IPS-NIHi7 (cell line): Measurements from ENCODE around the gene MADD.
"Not testable (repeated sequence)": the region's sequence is repeated elsewhere in the genome, so short reads cannot be mapped to it uniquely, and the experiment has no call there.

Experiments
- DNase-seq: peaks from one replicate; pipeline ENCODE4 v3.0.0; 2012; ENCODE audit warnings: mixed read lengths; ENCODE audit errors: extremely low spot score

MADD gene

DNA sequence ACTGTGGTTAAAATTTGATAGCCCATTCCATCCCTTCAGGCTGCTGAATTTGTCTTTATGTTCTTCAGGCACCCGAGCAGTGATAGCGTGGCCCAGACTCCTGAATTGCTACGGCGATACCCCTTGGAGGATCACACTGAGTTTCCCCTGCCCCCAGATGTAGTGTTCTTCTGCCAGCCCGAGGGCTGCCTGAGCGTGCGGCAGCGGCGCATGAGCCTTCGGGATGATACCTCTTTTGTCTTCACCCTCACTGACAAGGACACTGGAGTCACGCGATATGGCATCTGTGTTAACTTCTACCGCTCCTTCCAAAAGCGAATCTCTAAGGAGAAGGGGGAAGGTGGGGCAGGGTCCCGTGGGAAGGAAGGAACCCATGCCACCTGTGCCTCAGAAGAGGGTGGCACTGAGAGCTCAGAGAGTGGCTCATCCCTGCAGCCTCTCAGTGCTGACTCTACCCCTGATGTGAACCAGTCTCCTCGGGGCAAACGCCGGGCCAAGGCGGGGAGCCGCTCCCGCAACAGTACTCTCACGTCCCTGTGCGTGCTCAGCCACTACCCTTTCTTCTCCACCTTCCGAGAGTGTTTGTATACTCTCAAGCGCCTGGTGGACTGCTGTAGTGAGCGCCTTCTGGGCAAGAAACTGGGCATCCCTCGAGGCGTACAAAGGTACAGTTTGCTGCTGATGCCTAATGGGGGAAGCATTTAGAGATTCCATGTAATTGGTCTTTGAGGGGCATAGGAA lies 4.7 kb downstream of the MADD start:
- DNase-seq: no peak

DNA sequence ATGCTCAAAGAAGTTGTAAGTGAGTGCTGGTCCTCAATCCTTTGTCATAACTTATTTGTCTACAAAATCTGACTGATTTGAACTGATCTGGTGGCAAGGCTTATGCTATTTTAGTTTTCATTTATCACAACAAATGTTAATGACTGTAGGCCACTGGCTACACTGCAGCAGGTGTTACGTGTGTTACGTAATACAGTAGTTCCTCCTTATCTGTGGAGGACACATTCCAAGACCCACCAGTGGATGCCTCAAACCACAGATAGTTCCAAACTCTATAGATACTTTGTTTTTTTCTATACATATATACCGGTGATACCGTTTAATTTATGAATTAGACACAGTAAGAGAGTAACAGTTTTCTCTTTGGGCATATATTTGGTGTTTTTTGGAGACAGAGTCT lies 7.0 kb downstream of the MADD start:
- DNase-seq: no peak

DNA sequence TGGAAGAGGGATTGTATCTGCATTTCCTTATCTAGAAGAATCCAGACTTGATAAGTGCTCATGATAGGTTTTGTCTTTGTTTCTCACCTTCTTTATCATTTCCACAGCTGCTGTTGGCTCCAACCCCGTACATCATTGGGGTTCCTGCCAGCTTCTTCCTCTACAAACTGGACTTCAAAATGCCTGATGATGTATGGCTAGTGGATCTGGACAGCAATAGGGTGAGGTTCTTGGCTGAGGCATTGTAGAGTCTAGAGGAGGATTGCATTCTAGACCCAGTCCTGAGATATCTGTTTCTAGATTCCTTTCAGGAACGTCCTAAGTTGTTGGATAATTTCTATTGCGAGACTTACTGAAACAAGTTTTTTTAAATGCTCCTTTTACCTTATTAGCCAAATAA lies 8.1 kb downstream of the MADD start:
- no peak for DNase-seq

DNA sequence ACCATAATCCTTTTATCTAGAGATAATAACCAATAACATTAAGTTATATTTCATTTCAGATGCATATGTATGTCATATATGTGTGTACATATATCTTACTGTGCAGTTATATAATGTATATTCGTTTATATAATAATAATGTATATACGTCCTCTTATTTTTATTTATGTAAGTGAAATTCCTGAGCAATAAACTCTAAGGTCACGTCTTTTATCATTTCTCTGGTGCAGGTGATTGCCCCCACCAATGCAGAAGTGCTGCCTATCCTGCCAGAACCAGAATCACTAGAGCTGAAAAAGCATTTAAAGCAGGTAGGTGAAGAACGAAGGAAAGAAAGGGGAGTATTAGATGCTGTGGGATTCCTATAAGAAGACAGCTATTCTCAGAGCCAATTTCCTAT lies 8.8 kb downstream of the MADD start:
- DNase-seq: no peak

DNA sequence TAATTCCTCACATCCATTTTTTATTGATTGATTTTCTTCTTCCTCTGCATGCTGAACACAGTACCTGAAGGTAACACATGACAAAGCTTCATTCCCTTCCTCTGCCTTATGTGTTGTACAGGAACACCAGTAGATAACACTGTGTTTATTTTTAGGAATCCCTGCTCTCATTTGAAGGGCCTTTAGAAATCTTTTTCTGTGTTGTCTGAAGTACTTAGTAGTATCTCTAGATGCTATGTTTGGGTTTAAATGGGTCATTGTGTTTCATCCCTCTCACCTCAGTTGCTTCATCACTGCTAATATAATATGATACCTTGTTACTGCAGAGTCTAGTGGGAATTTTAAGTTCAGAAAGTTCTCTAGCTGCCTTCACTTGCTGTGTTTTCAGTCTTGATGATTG lies 10.2 kb downstream of the MADD start:
- no peak for DNase-seq

DNA sequence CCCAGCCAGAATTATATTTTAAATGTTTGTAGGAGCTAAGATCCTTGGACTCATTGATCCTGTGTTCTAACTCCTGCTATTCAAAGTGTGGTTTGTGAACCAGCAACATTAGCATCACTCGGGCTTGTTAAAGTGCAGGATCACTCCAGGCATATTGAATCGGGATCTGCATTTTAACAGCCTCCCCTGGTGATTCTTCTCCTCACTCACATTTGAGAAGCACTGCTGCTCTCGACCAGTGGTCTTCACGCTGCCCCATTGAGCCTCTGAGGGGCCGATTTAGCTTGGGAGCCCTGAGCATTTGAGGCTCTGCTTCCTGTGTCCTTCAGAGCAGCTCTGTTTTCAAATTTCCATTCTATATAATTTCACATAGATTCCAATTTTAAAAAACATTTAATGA lies 10.9 kb downstream of the MADD start:
- no peak for DNase-seq

DNA sequence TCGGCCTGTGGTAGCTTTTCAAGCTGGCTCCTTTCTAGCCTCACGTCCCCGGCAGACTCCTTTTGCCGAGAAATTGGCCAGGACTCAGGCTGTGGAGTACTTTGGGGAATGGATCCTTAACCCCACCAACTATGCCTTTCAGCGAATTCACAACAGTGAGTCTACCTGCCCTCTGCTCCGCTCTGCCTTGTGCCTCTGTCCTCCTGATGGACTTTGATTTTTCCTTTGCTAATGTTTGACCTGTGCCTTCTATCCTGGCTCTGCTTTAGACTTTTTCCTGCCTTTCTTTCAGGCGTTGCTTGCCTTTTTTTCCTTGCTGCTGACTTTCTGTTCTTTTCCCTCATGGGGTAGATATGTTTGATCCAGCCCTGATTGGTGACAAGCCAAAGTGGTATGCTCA lies 12.5 kb downstream of the MADD start:
- DNase-seq: no peak

DNA sequence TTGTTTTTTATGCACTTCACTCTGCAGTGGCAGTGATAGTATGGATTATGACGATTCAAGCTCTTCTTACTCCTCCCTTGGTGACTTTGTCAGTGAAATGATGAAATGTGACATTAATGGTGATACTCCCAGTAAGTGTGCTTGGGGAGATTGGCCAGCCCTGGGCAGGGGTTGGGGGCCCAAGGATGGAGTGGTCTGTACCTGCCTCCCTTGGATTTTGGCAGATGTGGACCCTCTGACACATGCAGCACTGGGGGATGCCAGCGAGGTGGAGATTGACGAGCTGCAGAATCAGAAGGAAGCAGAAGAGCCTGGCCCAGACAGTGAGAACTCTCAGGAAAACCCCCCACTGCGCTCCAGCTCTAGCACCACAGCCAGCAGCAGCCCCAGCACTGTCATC lies 14.2 kb downstream of the MADD start:
- DNase-seq: no peak

DNA sequence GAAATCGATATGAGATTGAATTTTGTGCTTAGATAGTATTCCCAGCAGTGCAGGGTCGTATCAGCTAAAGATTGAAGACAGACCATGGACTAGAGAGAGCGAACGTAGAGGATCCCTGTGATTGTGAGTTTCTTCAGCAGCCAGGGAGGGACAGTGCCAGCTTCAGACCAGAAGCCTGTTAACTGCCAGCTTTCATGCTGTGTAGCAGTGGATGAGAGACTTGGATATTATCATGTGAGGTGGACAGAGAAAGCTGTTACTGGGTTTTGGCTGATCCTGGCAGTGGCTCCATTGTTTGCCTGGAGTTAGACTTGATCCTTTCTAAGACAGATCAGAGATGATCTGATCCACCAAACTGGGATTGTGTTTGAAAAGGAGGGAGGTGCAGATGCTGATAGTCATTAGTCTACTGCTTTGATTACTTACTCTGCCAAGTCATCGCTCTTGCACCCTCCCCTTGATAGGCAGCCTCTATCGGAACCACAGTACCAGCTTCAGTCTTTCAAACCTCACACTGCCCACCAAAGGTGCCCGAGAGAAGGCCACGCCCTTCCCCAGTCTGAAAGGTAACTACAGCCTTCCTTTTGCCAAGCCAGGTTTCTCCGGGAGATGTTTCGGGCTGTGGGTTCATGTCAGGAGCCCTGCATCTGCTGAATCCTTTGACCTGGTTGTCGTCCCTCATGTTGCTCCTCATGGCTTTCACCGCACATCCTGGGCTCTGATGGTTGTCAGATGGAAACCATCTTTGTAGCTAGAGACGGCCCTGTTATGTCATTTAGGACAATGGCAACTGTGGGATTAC lies 16.2 kb downstream of the MADD start:
- DNase-seq: no peak

DNA sequence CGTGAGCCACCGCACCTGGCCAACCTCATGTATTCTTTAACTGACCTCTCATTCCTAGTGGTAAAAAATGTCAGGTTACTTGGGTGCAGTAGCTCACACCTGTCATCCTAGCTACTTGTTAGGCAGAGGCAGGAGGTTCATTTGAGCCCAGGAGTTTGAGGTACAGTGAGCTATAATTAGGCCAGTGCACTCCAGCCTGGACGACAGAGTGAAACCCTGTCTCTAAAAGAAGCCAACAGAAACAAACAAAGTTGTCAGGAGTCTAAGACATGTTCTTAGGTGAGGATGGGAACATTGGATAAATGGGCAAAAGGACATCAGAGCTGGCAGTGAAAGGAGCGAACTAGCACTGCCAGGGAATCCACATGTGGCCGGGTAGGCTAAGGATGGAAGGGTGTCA lies 18.1 kb downstream of the MADD start:
- no peak for DNase-seq

DNA sequence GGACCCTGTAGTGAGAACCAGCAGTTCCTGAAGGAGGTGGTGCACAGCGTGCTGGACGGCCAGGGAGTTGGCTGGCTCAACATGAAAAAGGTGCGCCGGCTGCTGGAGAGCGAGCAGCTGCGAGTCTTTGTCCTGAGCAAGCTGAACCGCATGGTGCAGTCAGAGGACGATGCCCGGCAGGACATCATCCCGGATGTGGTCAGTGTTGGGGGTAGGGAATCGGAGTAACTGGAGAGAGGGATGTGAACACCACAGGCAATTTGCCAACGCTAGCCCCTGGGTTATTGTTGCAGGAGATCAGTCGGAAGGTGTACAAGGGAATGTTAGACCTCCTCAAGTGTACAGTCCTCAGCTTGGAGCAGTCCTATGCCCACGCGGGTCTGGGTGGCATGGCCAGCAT lies 19.9 kb downstream of the MADD start:
- no peak for DNase-seq

DNA sequence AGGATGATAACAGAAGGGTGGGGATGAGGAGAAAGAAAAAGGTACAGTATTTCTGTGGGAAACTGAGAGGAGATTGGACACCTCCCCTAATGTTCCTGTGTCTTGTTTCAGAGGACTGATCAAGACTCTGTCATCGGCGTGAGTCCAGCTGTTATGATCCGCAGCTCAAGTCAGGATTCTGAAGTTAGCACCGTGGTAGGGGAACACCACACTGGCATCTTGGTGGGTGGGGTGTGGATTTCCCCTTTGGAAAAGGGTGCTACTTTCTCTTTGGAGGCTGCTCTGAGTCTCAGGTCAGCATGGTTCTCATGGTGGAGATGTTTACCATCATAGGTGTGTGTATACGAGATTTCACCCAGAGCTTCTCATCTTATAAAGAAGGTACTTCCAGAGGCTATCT lies 25.5 kb downstream of the MADD start:
- no peak for DNase-seq

DNA sequence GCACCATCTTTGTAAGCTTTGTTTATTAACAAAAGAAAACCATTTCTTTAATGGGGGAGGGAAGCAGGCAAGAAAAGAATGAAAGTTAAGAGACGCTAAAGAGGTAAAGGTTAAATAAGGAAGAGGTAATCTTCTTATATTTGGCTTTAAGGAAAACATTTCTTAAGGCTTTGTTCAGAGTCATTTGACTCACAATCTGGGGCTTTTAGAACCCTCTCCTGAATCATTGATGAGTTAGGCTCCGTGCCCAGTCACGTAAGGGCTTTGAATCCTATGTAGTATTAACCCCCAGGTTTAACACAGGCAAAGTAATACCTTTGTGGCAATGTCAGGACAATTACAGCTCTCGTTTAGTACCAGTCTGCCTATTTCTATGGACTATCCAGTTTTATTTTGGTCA lies 26.1 kb downstream of the MADD start:
- no peak for DNase-seq

DNA sequence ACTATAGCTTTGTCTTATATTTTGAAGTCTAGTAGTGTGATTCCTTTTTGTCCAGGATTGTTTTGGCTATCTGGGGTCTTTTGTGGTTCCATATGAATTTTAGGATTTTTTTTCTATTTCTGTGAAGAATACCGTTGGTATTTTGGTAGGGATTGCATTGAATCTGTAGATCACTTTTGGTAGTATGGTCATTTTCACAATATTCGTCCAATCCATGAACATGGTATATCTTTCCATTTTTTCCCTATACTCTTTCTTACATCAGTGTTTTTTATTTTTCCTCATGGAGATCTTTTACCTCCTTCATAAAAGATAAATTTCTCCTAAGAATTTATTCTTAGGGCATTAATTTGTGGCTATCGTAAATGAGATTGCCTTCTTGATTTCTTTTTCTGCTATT lies 29.1 kb downstream of the MADD start:
- no peak for DNase-seq

DNA sequence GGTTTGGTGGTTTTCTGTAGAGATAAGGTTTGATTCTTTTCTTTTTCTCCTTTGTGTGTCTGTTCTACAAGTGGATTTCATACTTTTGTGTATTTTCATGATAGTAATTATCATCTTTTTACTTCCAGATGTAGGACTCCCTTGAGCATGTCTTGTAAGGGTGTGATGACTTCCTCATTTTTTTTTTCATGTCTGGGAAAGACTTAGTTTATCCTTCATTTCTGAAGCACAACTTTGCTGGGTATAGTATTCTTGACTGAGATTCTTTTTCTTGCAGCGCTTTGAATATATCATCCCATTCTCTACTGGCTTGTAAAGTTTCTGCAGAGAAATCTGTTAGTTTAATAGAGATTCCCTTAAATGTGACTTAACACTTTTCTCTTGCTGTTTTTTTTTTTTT lies 32.9 kb downstream of the MADD start:
- no peak for DNase-seq

DNA sequence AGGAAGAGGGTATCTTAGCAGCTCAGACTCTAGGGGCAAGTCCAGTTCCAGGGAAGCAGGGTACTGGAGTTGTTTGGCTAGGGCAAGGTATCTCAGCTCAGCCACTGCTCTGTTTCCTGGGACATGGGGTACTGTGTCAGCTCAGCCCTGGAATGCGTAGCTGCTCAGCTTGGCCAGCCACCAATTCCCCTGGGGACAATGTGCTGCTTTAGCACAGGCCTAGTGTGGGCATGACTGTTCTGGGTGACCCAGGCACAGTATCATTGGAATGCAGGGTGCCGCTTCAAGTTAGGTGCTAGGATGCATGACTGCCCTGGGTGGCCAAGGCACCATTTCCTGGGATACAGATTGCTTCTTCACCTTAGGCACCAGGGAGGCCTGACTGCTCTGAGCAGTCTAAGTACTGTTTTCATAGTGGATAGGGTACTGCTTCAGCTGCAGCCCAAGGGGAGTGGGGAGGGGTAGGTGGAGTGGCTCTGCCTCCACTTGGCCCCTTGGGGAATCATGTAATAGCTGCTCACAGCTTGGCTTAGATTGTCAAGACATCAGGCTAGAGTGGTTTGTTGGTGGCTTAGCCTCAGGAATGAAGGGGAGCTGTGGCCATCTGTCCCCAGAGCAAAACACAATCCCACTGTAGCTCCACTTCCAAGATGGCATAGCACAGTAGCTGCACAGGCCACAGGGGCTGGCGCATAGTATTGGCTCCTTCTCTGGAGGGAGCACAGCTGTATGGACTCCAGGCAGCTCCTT lies 36.0 kb downstream of the MADD start:
- DNase-seq: no peak

DNA sequence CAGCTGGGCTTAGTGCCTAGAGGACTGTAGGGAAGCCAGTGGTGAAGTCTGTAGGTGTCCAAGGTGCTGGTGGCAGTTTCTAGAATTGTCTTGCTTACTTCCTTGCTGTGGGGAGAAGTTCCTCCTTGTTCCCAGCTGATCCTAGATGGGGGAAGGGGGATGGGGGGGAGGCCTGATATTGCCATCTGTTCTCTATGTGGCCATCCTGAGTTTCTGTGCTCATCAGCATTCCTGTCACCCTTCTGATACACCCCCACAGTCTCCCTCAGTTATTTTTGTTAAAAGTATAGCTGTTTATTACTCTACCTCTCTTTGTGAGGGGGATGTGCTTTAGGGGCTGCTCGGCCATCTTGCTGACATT lies 36.5 kb downstream of the MADD start:
- DNase-seq: no peak

DNA sequence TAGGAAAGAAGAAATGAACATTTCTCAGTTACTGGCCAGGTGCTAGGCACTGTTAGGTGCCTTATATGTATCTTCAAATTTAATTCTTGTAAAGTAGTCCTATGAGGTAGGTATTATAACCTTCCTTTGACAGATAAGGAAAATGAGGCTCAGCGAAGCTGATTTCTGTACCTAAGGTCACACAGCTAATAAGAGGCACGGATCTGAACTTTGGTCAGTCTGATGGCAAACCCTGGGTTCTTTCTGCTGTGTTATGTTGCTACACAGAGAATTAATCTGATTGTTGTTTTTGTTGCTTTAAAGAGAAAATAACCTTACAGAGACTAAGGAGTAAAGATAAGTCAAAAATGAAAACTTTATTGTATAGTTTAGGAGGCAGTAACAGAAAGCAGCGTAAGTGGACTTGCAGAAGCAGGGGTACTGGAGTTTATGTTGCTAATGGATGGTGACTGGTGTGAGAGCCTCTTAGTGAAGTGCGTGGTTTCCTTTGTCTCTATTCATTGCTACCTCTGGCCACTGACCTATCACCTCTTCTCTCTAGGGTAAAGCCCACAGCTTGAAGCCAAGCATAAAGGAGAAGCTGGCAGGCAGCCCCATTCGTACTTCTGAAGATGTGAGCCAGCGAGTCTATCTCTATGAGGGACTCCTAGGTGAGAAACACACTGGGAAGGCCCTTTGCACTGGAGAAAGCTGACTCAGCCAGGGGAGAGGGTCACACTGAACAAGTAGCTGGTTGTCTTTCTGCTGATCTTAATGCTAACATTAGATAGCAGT lies 38.3 kb downstream of the MADD start:
- no peak for DNase-seq

DNA sequence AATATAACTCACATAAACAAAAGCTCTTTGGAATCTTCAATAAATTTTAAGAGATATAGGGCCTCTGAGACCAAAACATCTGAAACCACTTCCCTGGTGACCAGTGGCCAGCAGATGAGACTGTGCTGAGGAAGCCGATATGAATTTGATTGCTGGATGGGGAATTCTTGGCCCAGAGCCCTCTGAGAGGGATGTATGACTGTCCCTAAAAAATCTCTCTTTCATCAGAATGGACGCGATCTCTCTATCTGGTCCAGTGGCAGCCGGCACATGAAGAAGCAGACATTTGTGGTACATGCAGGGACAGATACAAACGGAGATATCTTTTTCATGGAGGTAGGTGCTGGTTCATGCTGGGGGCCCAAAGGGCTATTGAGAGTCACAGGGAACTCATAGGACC lies 45.1 kb downstream of the MADD start:
- no peak for DNase-seq

DNA sequence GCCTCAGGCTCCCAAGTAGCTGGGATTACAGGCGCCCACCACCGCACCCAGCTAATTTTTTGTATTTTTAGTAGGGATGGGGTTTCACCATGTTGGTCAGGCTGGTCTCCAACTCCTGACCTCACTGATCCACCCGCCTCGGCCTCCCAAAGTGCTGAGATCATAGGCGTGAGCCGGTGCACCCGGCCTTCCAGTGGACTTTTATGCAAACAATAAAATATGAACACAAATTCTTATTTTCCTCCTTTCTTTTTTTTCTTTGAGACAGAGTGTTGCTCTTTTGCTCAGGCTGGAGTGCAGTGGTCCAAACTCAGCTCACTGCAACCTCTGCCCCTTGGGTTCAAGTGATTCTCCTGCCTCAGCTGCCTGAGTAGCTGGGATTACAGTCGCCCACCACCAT lies 46.6 kb downstream of the MADD start:
- not testable (repeated sequence) for DNase-seq

DNA sequence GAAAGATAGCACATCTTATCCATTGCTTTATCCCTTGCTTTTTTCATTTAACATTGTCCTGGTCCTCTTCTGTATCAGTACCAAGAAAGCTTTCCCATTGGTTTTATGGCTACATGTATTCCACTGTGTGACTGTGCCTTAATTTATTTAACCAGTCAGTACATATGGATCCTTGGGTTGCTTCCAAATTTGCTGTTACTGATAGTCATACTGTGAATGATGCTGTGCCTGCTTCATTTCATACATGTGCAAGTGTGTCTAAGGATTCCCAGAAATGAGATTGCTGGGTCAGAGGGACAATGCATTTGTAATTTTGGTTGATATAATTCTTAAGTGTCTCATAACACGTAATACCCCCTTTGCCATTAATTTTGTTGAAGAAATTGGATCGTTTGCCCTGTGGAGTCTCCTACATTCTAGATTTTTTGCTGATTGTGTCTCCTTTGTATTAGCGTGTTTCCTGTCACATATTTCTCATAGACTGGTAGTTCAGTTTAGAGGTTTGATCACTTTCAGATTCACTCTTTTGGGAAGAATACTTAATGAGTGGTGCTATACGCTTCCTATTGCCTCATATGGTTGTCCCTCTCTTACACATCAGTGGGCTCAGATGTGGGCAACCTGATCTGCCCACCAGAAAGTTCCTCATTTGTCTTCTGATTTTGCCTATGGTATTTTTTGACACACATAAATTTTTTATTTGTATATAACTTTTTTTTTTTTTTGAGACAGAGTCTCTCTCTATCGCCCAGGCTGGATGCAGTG lies 47.3 kb downstream of the MADD start:
- no peak for DNase-seq
